GM12874 (cell line): ENCODE measurements around the gene RAB15.

ENCODE experiments used
- CTCF ChIP-seq: IDR thresholded peaks from 2 replicates; pipeline ENCODE4 v1.5.1; 2011; ENCODE audit warnings: low read depth, mild to moderate bottlenecking, control low read depth, low read length, moderate library complexity; ENCODE audit not compliant: insufficient read depth

Gene RAB15

DNA sequence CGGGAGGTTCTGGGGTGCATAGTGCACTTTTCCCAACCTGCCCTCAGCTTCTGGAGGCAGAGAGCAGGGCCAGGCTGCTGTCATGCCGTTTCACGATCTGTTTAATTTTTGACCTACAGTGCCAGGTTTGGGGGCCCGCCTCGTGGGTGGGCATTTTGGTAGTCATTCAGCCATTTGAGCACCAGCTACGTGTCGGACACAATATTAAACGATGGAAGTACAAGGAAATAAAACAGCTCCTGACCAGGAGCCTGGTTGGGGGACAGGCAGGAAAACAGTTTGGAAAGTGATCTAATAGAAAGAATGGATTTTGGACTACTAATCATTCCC is 15.3 kb upstream of the RAB15 start:
- TF ChIP-seq CTCF, result no peak

GRCh38 chr14:64986648-64987437 is 14.7 kb upstream of the RAB15 start, which contains the start of gene FNTB:
Gene FNTB, plus strand, starts transcription at chr14:64986895. Its CDS starts 59 bp downstream, at chr14:64986954.
- peak; percentile 74 for TF ChIP-seq CTCF

GRCh38 chr14:64983439-64984310 is 11.5 kb upstream of the RAB15 start:
- peak; percentile 57 for TF ChIP-seq CTCF

GRCh38 chr14:64979336-64980074 is 7.4 kb upstream of the RAB15 start:
- no peak for TF ChIP-seq CTCF

DNA sequence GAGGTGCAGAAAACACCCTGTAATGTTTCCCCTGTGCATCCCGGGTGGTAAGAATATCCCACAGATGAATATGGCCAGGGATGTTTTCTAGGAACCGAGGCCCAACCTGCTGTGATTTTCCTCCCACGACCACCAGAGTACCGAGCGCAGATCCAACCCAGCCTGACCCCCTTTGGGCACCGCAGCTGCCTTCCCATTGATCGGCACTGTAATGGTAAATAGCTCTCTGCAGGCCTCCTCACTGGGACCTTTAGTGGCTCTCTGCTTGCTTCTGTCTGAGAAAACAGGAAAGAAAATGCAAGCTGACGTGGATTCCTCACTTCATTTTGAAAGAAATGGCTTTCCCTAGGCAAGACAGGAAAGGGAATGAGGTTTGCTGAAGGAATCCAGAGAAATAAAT is 2.4 kb upstream of the RAB15 start:
- TF ChIP-seq CTCF, result no peak

- no peak for TF ChIP-seq CTCF
Measured at GRCh38 chr14:64973826-64974225, 1.7 kb upstream of the RAB15 start.

- no peak for TF ChIP-seq CTCF
Measured at GRCh38 chr14:64973026-64973442, 898 bp upstream of the RAB15 start.
